ENCODE results near the gene MYO7A. TPM values are rescaled to one million over a fixed set of nuclear protein-coding genes. Genes with fewer than 3 reads are reported as not detected.

MYO7A gene
- total and polyA plus RNA-seq, 2 of the 8 experiments (the other 6 are each of a cell fraction or from before 2014, with no cell fraction given) = 1.5 to 1.9 TPM

DNA sequence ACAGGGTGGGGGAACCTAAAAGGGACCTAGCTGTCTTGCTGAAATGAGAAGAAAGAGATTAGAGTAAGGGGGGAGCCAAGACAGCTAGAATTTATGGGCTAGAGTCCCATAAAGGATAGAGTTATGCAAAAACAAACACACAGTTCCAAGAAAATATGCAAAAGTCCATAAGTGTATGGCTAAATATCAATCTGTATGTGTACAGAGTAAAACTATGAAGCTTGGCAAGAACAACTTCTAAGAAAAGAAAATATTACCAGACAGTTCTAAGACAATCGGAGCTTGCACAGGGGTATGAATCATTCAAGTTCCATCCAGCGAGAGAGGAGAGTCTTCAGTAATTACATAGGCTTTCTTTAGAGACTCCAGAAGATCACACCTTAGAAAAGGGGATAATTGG, 131.6 kb downstream of the MYO7A start:
- Histone ChIP-seq H3K4ac (replicated peaks; ENCODE audit: insufficient read length, low read depth, low read length) (no peak overlapping the region), H3K79me2 (ENCODE audit: control insufficient read depth in 1 of 2, insufficient read depth in 2 of 2, low read length in 2 of 2) (no peaks in the 10 kb centered on the region), H3K9me3 (ENCODE audit: insufficient read depth in 2 of 2, low read depth in 1 of 2, low read length in 1 of 2) (0 out of 4 replicates have a peak, but pooled peaks cover 0 to 3% of the 10 kb centered on the region in 2 experiments), H2BK15ac (ENCODE audit: low read length) (no peak overlapping the region), H3K4me3 (ENCODE audit: extremely low read depth in 1 of 4, insufficient read depth in 2 of 4, low read depth in 3 of 4, low read length in 4 of 4) (no peak overlapping the region), H2BK12ac (ENCODE audit: low read depth, low read length) (no peak overlapping the region), H2AFZ (ENCODE audit: low read length) (no peak overlapping the region), H3K36me3 (ENCODE audit: control insufficient read depth in 2 of 4, insufficient read depth in 4 of 4, low read length in 3 of 4) (no peaks in the 10 kb centered on the region), H2AK5ac (ENCODE audit: low read depth, low read length) (no peak overlapping the region), H3K4me2 (ENCODE audit: insufficient read depth in 1 of 2, low read depth in 2 of 2, low read length in 2 of 2) (no peak overlapping the region), H4K8ac (ENCODE audit: extremely low read depth, insufficient read depth, low read length) (no peak overlapping the region), H3K79me1 (ENCODE audit: low read depth, low read length) (no peaks in the 10 kb centered on the region), H4K91ac (replicated peaks; ENCODE audit: insufficient read length, low read length) (no peak overlapping the region), H3K14ac (ENCODE audit: insufficient read length) (no peak overlapping the region), H3K27ac (ENCODE audit: low read depth, low read length) (no peak overlapping the region), H3K4me1 (replicated peaks in 1 of 4; ENCODE audit: control insufficient read depth in 3 of 4, insufficient read depth in 4 of 4, low read length in 3 of 4) (no peaks in the 10 kb centered on the region), H3K18ac (ENCODE audit: extremely low read depth, low read length) (no peak overlapping the region), H2BK120ac (replicated peaks; ENCODE audit: low read depth, low read length) (no peak overlapping the region), H3K27me3 (replicated peaks in 1 of 4; ENCODE audit: control insufficient read depth in 3 of 4, extremely low read depth in 1 of 4, insufficient read depth in 3 of 4, low read length in 3 of 4) (no peaks in the 10 kb centered on the region), H2BK5ac (ENCODE audit: low read depth, low read length) (no peak overlapping the region), H3K56ac (replicated peaks; ENCODE audit: insufficient read length, low read depth, low read length) (no peak overlapping the region), H3K23ac (ENCODE audit: insufficient read length) (no peak overlapping the region), H2BK20ac (ENCODE audit: low read length) (no peak overlapping the region), H3K23me2 (ENCODE audit: low read depth, low read length) (peaks cover 2% of the 10 kb centered on the region; the same call in 1 of the 2 replicates), H3K9ac (replicated peaks in 1 of 4; ENCODE audit: extremely low read depth in 1 of 4, low read depth in 3 of 4, low read length in 3 of 4) (no peak overlapping the region), H4K5ac (ENCODE audit: insufficient read length, low read depth, low read length) (no peak overlapping the region), H4K20me1 (replicated peaks in 1 of 2; ENCODE audit: control insufficient read depth in 1 of 2, insufficient read depth in 2 of 2, low read length in 2 of 2) (peaks cover 0 to 1% of the 10 kb centered on the region in 2 experiments)
- FAIRE-seq (no peak), DNase-seq (ENCODE audit: low read depth in 1 of 2, low spot score in 2 of 2) (no peak)
- no peak for TF ChIP-seq SP2 (IDR thresholded peaks at IDR 0.05; ENCODE audit: low read length)
- WGBS, 2 experiments (ENCODE audit: extremely low coverage in 1 of 2, insufficient coverage in 1 of 2, insufficient read length in 1 of 2, insufficient replicate concordance in 2 of 2, low coverage in 1 of 2, low lambda C conversion rate in 2 of 2, missing lambda C conversion rate in 1 of 2) = 94% methylated on average over 2 of the region's 2 CpGs; no CpG with 5 or more reads in 1 of the 2 experiments
- CTCF ChIA-PET (ENCODE audit: partially characterized antibody) = interaction anchor here (1.3 to 1.8 kb wide), 2 partner anchors 11 to 55 kb away, joined by 3 read pairs; no protein-coding TSS in a partner anchor
- POLR2A ChIA-PET (ENCODE audit: partially characterized antibody) = no interaction called here
